ENCODE measurements around the gene PRKCB. TPM values are rescaled to one million over a fixed set of nuclear protein-coding genes. Genes with fewer than 3 reads are reported as not detected.

Gene PRKCB
- total and polyA plus RNA-seq, 4 donors, result 1.6 to 9.4 (median 4.0) TPM

GRCh38 chr16:24069036-24069590 is 233.3 kb downstream of the PRKCB start:
- Histone ChIP-seq H3K27ac (ENCODE audit: low read depth in 1 of 2, low read length in 2 of 2) (no peak overlapping the region), H3K4me1 (ENCODE audit: control insufficient read depth in 4 of 4, insufficient read depth in 4 of 4, low read length in 3 of 4) (no peaks in the 10 kb centered on the region), H3K9ac (ENCODE audit: low read depth in 1 of 2, low read length in 2 of 2) (no peak overlapping the region), H3K9me3 (ENCODE audit: control insufficient read depth in 4 of 4, low read length in 3 of 4) (no peaks in the 10 kb centered on the region), H3K36me3 (ENCODE audit: control insufficient read depth in 4 of 4, insufficient read depth in 3 of 4, low read depth in 1 of 4, low read length in 3 of 4) (no peaks in the 10 kb centered on the region), H3K27me3 (ENCODE audit: control insufficient read depth in 4 of 4, insufficient read depth in 4 of 4, low read length in 3 of 4) (no peaks in the 10 kb centered on the region), H3K4me3 (ENCODE audit: low read depth in 1 of 3, low read length in 3 of 3) (no peak overlapping the region)
- TF ChIP-seq CTCF (IDR thresholded peaks at IDR 0.05; ENCODE audit: low read depth, low read length, missing input control) (no peak), ZBTB33 (IDR thresholded peaks at IDR 0.05) (no peak), ATF3 (IDR thresholded peaks at IDR 0.05) (no peak), RXRA (IDR thresholded peaks at IDR 0.05) (no peak), FOXA2 (IDR thresholded peaks at IDR 0.05) (no peak), EGR1 (IDR thresholded peaks at IDR 0.05; ENCODE audit: low read depth in 2 of 2) (no peak), SP1 (IDR thresholded peaks at IDR 0.05) (no peak), REST (IDR thresholded peaks at IDR 0.05) (no peak), JUND (IDR thresholded peaks at IDR 0.05) (no peak), HNF4G (IDR thresholded peaks at IDR 0.05) (no peak), YY1 (IDR thresholded peaks at IDR 0.05) (no peak), NR2F2 (IDR thresholded peaks at IDR 0.05) (no peak), RAD21 (IDR thresholded peaks at IDR 0.05) (no peak), MAX (IDR thresholded peaks at IDR 0.05) (no peak), TAF1 (conservative IDR thresholded peaks at IDR 0.05) (no peak), FOXA1 (IDR thresholded peaks at IDR 0.05) (no peak), GABPA (IDR thresholded peaks at IDR 0.05 in 1 of 2, conservative IDR thresholded peaks at IDR 0.05 in 1 of 2) (no peak)
- peak; percentile 2 for DNase-seq (ENCODE audit: low spot score)
- 78% methylated on average over 6 of the region's 6 CpGs for WGBS
